Measurements from ENCODE around the gene TSPEAR. TPM values are rescaled to one million over a fixed set of nuclear protein-coding genes. Genes with fewer than 3 reads are reported as not detected.
A peak's percentile ranks its signal among the peaks of the same experiment; 100 is the strongest.

Gene TSPEAR
- not detected for total RNA-seq
- polyA plus RNA-seq = under 1 TPM in 1 of 2 donors, not detected in 1; 0.07 TPM
- not detected for total RNA-seq

DNA sequence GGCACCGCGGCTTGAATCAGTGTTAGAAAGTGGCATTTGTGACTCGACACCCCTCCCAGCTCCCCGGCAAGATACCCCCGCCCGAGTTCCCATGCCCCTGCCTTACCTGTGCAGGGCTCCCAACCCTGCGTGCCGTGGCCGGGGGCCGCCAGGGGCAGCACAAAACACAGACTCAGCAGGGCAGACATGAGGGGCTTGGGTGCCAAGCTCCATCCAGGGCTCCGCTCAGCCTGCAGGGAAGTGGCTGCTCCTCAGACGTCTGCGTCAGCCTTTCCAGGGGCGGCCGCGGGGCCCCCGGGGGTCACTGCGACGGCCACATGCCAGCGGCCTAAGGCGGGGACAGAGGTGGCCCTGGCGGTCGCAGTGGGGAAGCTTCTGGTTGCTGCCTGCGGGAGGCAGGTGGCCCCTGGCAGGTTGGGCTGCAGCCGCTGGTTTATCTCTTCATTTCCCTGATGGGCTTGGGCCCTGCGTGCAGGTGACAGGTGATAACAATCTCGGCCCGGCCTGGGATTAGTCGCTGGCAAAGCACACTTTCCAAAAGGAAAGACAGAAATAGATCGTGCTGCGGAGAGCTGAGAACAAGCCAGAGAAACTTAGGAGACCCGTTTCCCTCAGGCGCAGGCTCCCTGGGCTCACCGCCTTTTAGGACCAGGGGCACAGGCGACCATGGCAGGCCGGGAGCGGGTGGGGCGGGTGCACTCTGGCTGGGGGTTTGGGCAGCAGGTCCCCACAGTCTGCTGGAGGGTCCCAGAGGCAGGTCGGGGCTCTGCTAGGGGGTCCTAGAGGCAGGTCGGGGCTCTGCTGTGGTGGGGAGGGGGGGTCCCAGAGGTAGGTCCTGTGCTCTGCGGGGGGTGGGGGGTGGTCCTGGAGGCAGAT, at the start of gene TSPEAR:
Gene TSPEAR, minus strand, starts transcription at position 246 of the 876 bp plus-strand sequence. Its CDS starts 58 bp downstream, at position 188.
- DNase-seq = no peak
- Histone ChIP-seq H3K4me3 (ENCODE audit: low read length) (peak within 1 kb of the TSS; percentile 5), H3K27ac (ENCODE audit: low read depth, low read length) (no peak within 1 kb of the TSS), H3K36me3 (ENCODE audit: control insufficient read depth in 2 of 3, insufficient read depth in 3 of 3, low read length in 3 of 3) (no peaks in the 10 kb centered on the region), H3K9me3 (ENCODE audit: control insufficient read depth in 2 of 3, low read length in 3 of 3) (peaks cover 0 to 2% (median 0%) of the 10 kb centered on the region in 3 experiments), H3K27me3 (ENCODE audit: control insufficient read depth in 2 of 2, insufficient read depth in 2 of 2, low read length in 2 of 2) (peaks cover 8 to 26% of the 10 kb centered on the region in 2 donors), H3K4me1 (ENCODE audit: control insufficient read depth in 2 of 2, insufficient read depth in 2 of 2, low read length in 2 of 2) (peaks cover 25 to 34% of the 10 kb centered on the region in 2 donors)
- no peak for ATAC-seq
- Mint-ChIP-seq H3K4me1 (peaks cover 13 to 52% (median 27%) of the 10 kb centered on the region in 7 donors), H3K27ac (peak within 1 kb of the TSS in 2 of 9 donors; percentile 18 to 62), H3K9me3 (peaks cover 0 to 12% (median 6%) of the 10 kb centered on the region in 11 donors), H3K4me3 (peak within 1 kb of the TSS in 9 of 10 donors; percentile 38 to 80 (median 73)), H3K36me3 (peaks cover 0 to 9% (median 5%) of the 10 kb centered on the region in 5 donors), H3K27me3 (peaks cover 56 to 92% (median 67%) of the 10 kb centered on the region in 5 donors)
- CTCF ChIA-PET = interaction anchor here (1.1 kb wide), 1 partner anchor 31 kb away, joined by 4 read pairs; no protein-coding TSS in a partner anchor
- POLR2A ChIA-PET = interaction anchor here (0.6 kb wide), 1 partner anchor 14 kb away, joined by 4 read pairs; no protein-coding TSS in a partner anchor
- intact Hi-C loops (cut with micrococcal nuclease) = loop anchor here in 1 of 2 donors (5.0 kb wide), 2 partner anchors 94 to 129 kb away; partner anchors contain the start of gene KRTAP10-5

DNA sequence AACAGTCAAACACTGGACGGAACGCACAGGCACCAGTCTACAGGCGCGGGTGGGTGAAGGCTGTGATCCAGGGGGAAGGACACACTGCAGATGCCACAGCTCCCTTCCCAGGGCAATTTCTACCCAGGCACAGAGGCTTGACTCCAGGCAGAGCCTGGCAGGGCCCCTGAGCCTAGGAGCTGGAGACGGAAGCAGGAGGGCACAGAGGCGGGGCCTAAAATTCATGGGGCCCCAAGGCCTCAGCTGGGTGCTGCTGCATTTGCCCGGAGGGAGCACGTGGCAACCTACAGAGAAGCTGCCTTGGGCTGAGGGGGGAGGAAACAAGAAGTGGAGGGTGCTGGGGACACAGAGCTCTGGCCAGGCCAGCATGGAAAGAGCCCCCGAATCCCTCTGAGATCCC, 49.0 kb upstream of the TSPEAR start:
- no peak for ATAC-seq
- Mint-ChIP-seq H3K9me3 (no peaks in the 10 kb centered on the region), H3K4me3 (no peak overlapping the region), H3K27me3 (no peaks in the 10 kb centered on the region), H3K27ac (peak overlapping the region in 1 of 9 donors; percentile 43), H3K36me3 (no peaks in the 10 kb centered on the region), H3K4me1 (peaks cover 2 to 12% (median 10%) of the 10 kb centered on the region in 7 donors)
- no peak for DNase-seq
- Histone ChIP-seq H3K4me1 (ENCODE audit: control insufficient read depth in 2 of 2, insufficient read depth in 2 of 2, low read length in 2 of 2) (peaks cover 7 to 8% of the 10 kb centered on the region in 2 donors), H3K4me3 (ENCODE audit: low read length) (no peak overlapping the region), H3K27ac (ENCODE audit: low read depth, low read length) (no peak overlapping the region), H3K36me3 (ENCODE audit: control insufficient read depth in 2 of 3, insufficient read depth in 3 of 3, low read length in 3 of 3) (no peaks in the 10 kb centered on the region), H3K27me3 (ENCODE audit: control insufficient read depth in 2 of 2, insufficient read depth in 2 of 2, low read length in 2 of 2) (no peaks in the 10 kb centered on the region), H3K9me3 (ENCODE audit: control insufficient read depth in 2 of 3, low read length in 3 of 3) (no peaks in the 10 kb centered on the region)
- CTCF ChIA-PET = no interaction called here
- intact Hi-C loops (cut with micrococcal nuclease) = no loop called here
- POLR2A ChIA-PET = no interaction called here

DNA sequence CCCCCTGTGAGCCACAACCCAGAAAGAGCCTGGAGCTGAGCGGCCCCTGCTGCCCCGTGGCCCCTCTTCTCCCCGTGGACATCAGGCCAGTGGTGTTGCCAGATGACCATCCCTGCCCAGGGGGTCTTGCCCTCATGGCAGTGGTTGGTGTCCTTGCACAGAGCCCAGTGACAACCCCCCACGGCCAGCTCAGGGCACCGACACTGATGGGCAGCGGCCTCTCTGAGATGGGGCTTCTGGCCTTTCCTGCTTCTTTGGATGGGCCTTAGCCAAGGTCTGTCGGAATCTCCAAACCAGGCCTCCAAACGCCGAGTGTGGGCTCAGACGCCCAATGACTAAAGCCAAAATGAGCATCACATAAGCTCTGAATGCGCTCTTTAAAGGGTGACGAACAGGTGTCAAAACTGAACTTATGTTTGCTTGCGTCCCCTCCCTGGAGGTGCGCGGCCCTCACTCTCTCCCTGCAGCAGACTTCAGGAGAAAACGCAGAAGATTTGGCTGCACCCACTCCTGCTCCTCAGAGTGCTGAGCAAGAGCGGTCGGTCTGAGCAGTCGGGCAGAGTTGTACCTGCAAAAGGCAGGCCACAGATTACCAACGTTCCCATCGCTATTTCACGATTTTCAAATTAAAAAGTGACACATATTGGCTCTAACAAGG, 48.4 kb upstream of the TSPEAR start:
- CTCF ChIA-PET = no interaction called here
- POLR2A ChIA-PET = no interaction called here

DNA sequence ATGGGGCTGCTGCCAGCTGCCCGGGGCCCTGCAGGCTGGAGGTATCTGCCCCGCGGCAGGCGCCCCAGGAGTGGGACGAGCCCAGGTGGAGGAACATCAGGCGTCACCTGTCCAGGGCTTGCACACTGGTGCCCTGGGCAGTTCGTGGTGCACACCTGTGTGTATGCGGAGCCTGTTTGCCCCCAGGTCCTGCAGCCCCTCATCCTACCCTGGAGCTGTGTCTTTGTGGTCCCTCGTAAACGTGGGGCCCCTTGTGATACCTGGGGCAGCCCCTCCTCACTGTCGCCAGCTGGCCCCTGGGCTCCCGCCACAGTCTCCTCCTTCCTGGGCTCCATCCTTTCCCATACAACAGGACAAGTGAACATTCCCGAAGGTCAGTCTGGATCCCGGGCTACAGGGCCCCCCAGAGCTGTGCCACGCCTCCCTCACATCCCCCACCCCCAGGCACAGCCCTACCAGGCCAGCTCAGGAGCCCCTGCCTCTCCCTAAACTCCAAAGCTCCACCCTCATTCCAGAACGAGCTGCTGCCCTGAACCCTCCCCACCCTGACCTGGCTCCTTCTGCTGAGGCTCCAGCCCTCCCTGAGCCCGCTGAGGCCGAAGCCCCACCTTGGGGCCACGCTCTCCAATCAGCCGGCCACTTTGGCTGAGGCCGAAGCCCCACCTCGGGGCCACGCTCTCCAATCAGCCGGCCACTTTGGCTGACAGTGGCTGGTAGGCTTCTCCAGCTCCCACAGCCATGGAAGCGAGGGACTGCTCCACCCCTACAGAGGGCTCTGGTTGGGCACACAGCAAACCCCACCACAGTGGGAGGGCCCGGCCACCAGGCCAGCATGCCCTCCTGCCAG, 47.6 kb upstream of the TSPEAR start:
- POLR2A ChIA-PET = no interaction called here
- Histone ChIP-seq H3K4me1 (ENCODE audit: control insufficient read depth in 2 of 2, insufficient read depth in 2 of 2, low read length in 2 of 2) (no peaks in the 10 kb centered on the region), H3K36me3 (ENCODE audit: control insufficient read depth in 2 of 3, insufficient read depth in 3 of 3, low read length in 3 of 3) (no peaks in the 10 kb centered on the region), H3K27ac (ENCODE audit: low read depth, low read length) (no peak overlapping the region), H3K27me3 (ENCODE audit: control insufficient read depth in 2 of 2, insufficient read depth in 2 of 2, low read length in 2 of 2) (no peaks in the 10 kb centered on the region), H3K9me3 (ENCODE audit: control insufficient read depth in 2 of 3, low read length in 3 of 3) (no peaks in the 10 kb centered on the region), H3K4me3 (ENCODE audit: low read length) (no peak overlapping the region)
- peak in 1 of 9 donors; percentile 17 for DNase-seq
- H3K9me3 Mint-ChIP-seq = peaks cover 0 to 4% (median 0%) of the 10 kb centered on the region in 11 donors
- intact Hi-C loops (cut with micrococcal nuclease) = no loop called here
- H3K27me3 Mint-ChIP-seq = no peaks in the 10 kb centered on the region
- CTCF ChIA-PET = no interaction called here
- H3K36me3 Mint-ChIP-seq = peaks cover 0 to 6% (median 0%) of the 10 kb centered on the region in 5 donors
- no peak overlapping the region for H3K27ac Mint-ChIP-seq
- H3K4me1 Mint-ChIP-seq = peaks cover 0 to 6% (median 5%) of the 10 kb centered on the region in 7 donors
- ATAC-seq = no peak
- H3K4me3 Mint-ChIP-seq = no peak overlapping the region

More for the DNA sequence above, 48.4 kb upstream of the TSPEAR start:
- ATAC-seq (no peak), DNase-seq (no peak)
- Mint-ChIP-seq H3K9me3 (peaks cover 0 to 3% (median 0%) of the 10 kb centered on the region in 11 donors), H3K4me3 (no peak overlapping the region), H3K27me3 (no peaks in the 10 kb centered on the region), H3K36me3 (peaks cover 0 to 5% (median 0%) of the 10 kb centered on the region in 5 donors), H3K4me1 (peaks cover 0 to 6% (median 5%) of the 10 kb centered on the region in 7 donors), H3K27ac (peak overlapping the region in 1 of 9 donors; percentile 51)
- Histone ChIP-seq H3K27me3 (ENCODE audit: control insufficient read depth in 2 of 2, insufficient read depth in 2 of 2, low read length in 2 of 2) (no peaks in the 10 kb centered on the region), H3K4me1 (ENCODE audit: control insufficient read depth in 2 of 2, insufficient read depth in 2 of 2, low read length in 2 of 2) (peaks cover under 1 to 3% of the 10 kb centered on the region in 2 donors), H3K9me3 (ENCODE audit: control insufficient read depth in 2 of 3, low read length in 3 of 3) (no peaks in the 10 kb centered on the region), H3K4me3 (ENCODE audit: low read length) (no peak overlapping the region), H3K36me3 (ENCODE audit: control insufficient read depth in 2 of 3, insufficient read depth in 3 of 3, low read length in 3 of 3) (no peaks in the 10 kb centered on the region), H3K27ac (ENCODE audit: low read depth, low read length) (no peak overlapping the region)
- intact Hi-C loops (cut with micrococcal nuclease) = no loop called here

DNA sequence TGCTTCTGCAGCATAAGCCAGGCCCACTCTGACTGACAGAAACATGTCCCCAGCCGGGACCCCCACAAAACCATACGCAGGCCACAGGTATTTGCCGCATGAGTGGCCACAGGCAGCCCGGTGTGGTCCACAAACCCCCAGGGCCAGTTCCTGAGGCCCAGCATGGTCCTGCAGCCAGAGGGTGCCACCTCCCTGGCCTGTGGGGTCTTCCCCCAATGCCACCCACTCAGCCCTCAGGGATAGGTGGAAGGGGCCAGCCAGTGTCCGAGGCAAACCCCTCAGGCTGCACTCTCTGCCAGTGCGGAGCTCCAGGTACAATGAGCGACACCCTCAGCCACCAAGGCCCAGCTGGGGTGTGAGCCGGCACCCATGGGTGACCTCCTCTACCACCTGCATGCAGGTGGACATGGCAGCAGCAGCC, 46.8 kb upstream of the TSPEAR start:
- POLR2A ChIA-PET = no interaction called here
- Histone ChIP-seq H3K36me3 (ENCODE audit: control insufficient read depth in 2 of 3, insufficient read depth in 3 of 3, low read length in 3 of 3) (no peaks in the 10 kb centered on the region), H3K4me3 (ENCODE audit: low read length) (no peak overlapping the region), H3K27ac (ENCODE audit: low read depth, low read length) (no peak overlapping the region), H3K9me3 (ENCODE audit: control insufficient read depth in 2 of 3, low read length in 3 of 3) (no peaks in the 10 kb centered on the region), H3K27me3 (ENCODE audit: control insufficient read depth in 2 of 2, insufficient read depth in 2 of 2, low read length in 2 of 2) (no peaks in the 10 kb centered on the region), H3K4me1 (ENCODE audit: control insufficient read depth in 2 of 2, insufficient read depth in 2 of 2, low read length in 2 of 2) (no peaks in the 10 kb centered on the region)
- no peak for DNase-seq
- Mint-ChIP-seq H3K36me3 (peaks cover 0 to 6% (median 0%) of the 10 kb centered on the region in 5 donors), H3K4me1 (peaks cover 0 to 6% (median 5%) of the 10 kb centered on the region in 7 donors), H3K27me3 (no peaks in the 10 kb centered on the region), H3K4me3 (no peak overlapping the region), H3K27ac (peak overlapping the region in 1 of 9 donors; percentile 55), H3K9me3 (peaks cover 0 to 4% (median 0%) of the 10 kb centered on the region in 11 donors)
- intact Hi-C loops (cut with micrococcal nuclease) = no loop called here
- ATAC-seq = no peak
- CTCF ChIA-PET = no interaction called here

DNA sequence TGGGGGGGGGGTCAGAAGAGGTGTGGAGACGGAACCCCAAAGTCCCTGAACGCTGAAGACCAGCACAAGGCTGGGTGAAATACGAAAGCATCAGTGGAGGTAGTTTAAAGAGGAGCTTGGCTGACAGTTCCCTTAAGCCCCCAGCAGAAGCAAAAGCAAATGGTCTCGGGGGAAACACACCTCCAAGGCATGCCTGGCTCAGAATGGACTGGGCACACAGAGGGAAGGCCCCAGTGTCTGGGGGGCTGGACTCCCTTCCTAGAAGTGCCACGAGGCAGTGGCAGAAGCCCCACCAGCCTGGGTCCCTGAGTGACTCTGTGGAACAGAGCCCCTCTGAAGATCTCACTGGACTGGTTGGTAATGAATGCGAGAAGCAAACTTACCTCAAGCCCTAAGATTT, 46.4 kb upstream of the TSPEAR start:
- POLR2A ChIA-PET = no interaction called here
- Histone ChIP-seq H3K9me3 (ENCODE audit: control insufficient read depth in 2 of 3, low read length in 3 of 3) (no peaks in the 10 kb centered on the region), H3K27ac (ENCODE audit: low read depth, low read length) (no peak overlapping the region), H3K4me1 (ENCODE audit: control insufficient read depth in 2 of 2, insufficient read depth in 2 of 2, low read length in 2 of 2) (no peaks in the 10 kb centered on the region), H3K27me3 (ENCODE audit: control insufficient read depth in 2 of 2, insufficient read depth in 2 of 2, low read length in 2 of 2) (no peaks in the 10 kb centered on the region), H3K36me3 (ENCODE audit: control insufficient read depth in 2 of 3, insufficient read depth in 3 of 3, low read length in 3 of 3) (no peaks in the 10 kb centered on the region), H3K4me3 (ENCODE audit: low read length) (no peak overlapping the region)
- no peak for DNase-seq
- Mint-ChIP-seq H3K36me3 (peaks cover 0 to 6% (median 0%) of the 10 kb centered on the region in 5 donors), H3K4me1 (peaks cover 0 to 6% (median 5%) of the 10 kb centered on the region in 7 donors), H3K9me3 (peaks cover 0 to 4% (median 0%) of the 10 kb centered on the region in 11 donors), H3K27ac (peak overlapping the region in 1 of 9 donors; percentile 55), H3K27me3 (no peaks in the 10 kb centered on the region), H3K4me3 (no peak overlapping the region)
- CTCF ChIA-PET = no interaction called here
- no peak for ATAC-seq
- intact Hi-C loops (cut with micrococcal nuclease) = no loop called here
